ENCODE measurements around the gene OR5H2. TPM values are rescaled to one million over a fixed set of nuclear protein-coding genes. Genes with fewer than 3 reads are reported as not detected.

The OR5H2 gene
- total RNA-seq, 1 donor from 2014 or later = not detected

GRCh38 chr3:98290916-98291315 is 8.6 kb downstream of the OR5H2 start:
- TF ChIP-seq CTCF (IDR thresholded peaks at IDR 0.05; ENCODE audit: insufficient read depth, low read length, severe bottlenecking) = no peak
- FAIRE-seq (no peak), DNase-seq (ENCODE audit: low read depth) (no peak)
- H3K4me3 ChIP-seq (ENCODE audit: low read depth, low read length) = no peak overlapping the region
- no peaks in the 10 kb centered on the region for H3K27me3 ChIP-seq (ENCODE audit: control insufficient read depth, insufficient read depth, low read length)
- no peaks in the 10 kb centered on the region for H3K36me3 ChIP-seq (ENCODE audit: control insufficient read depth, insufficient read depth, low read length)

GRCh38 chr3:98291332-98291957 is 9.1 kb downstream of the OR5H2 start:
- H3K36me3 ChIP-seq (ENCODE audit: control insufficient read depth, insufficient read depth, low read length) = no peaks in the 10 kb centered on the region
- FAIRE-seq (no peak), DNase-seq (ENCODE audit: low read depth) (no peak)
- no peak overlapping the region for H3K4me3 ChIP-seq (ENCODE audit: low read depth, low read length)
- TF ChIP-seq CTCF (IDR thresholded peaks at IDR 0.05; ENCODE audit: insufficient read depth, low read length, severe bottlenecking) = no peak
- no peaks in the 10 kb centered on the region for H3K27me3 ChIP-seq (ENCODE audit: control insufficient read depth, insufficient read depth, low read length)

- DNase-seq (ENCODE audit: low read depth) (no peak), FAIRE-seq (no peak)
- Histone ChIP-seq H3K27me3 (ENCODE audit: control insufficient read depth, insufficient read depth, low read length) (no peaks in the 10 kb centered on the region), H3K36me3 (ENCODE audit: control insufficient read depth, insufficient read depth, low read length) (no peaks in the 10 kb centered on the region), H3K4me3 (ENCODE audit: low read depth, low read length) (no peak overlapping the region)
- TF ChIP-seq CTCF (IDR thresholded peaks at IDR 0.05; ENCODE audit: insufficient read depth, low read length, severe bottlenecking) = no peak
Observed at GRCh38 chr3:98322101-98322500, 39.8 kb downstream of the OR5H2 start.

- DNase-seq (ENCODE audit: low read depth) (no peak), FAIRE-seq (no peak)
- no peak for TF ChIP-seq CTCF (IDR thresholded peaks at IDR 0.05; ENCODE audit: insufficient read depth, low read length, severe bottlenecking)
- H3K27me3 ChIP-seq (ENCODE audit: control insufficient read depth, insufficient read depth, low read length) = no peaks in the 10 kb centered on the region
- H3K4me3 ChIP-seq (ENCODE audit: low read depth, low read length) = no peak overlapping the region
- H3K36me3 ChIP-seq (ENCODE audit: control insufficient read depth, insufficient read depth, low read length) = no peaks in the 10 kb centered on the region
Observed at GRCh38 chr3:98322686-98323085, 40.4 kb downstream of the OR5H2 start.

GRCh38 chr3:98323425-98323824 is 41.1 kb downstream of the OR5H2 start:
- FAIRE-seq = no peak
- no peak for DNase-seq (ENCODE audit: low read depth)
- Histone ChIP-seq H3K4me3 (ENCODE audit: low read depth, low read length) (no peak overlapping the region), H3K36me3 (ENCODE audit: control insufficient read depth, insufficient read depth, low read length) (no peaks in the 10 kb centered on the region), H3K27me3 (ENCODE audit: control insufficient read depth, insufficient read depth, low read length) (no peaks in the 10 kb centered on the region)
- TF ChIP-seq CTCF (IDR thresholded peaks at IDR 0.05; ENCODE audit: insufficient read depth, low read length, severe bottlenecking) = no peak

- Histone ChIP-seq H3K27me3 (ENCODE audit: control insufficient read depth, insufficient read depth, low read length) (no peaks in the 10 kb centered on the region), H3K36me3 (ENCODE audit: control insufficient read depth, insufficient read depth, low read length) (no peaks in the 10 kb centered on the region), H3K4me3 (ENCODE audit: low read depth, low read length) (peak overlapping the region; percentile 25)
- TF ChIP-seq CTCF (IDR thresholded peaks at IDR 0.05; ENCODE audit: insufficient read depth, low read length, severe bottlenecking) = peak; percentile 4
- FAIRE-seq (no peak), DNase-seq (ENCODE audit: low read depth) (peak; percentile 73)
Observed at GRCh38 chr3:98325055-98325454, 42.8 kb downstream of the OR5H2 start.
